H9 (cell line): ENCODE results near the gene CYB5R3. TPM values are rescaled to one million over a fixed set of nuclear protein-coding genes. Genes with fewer than 3 reads are reported as not detected.

Experiments used
- DNase-seq: peaks from one replicate; pipeline ENCODE4 v3.0.0-alpha.2; 2017
- H2AFZ ChIP-seq: one replicate; pipeline ENCODE4 v1.6.1; 2013; ENCODE audit warnings: mild to moderate bottlenecking, low read length, control low read depth, moderate library complexity
- H2AK5ac ChIP-seq: 2 replicates; pipeline ENCODE4 v1.6.1; 2013; ENCODE audit warnings: low read length, control low read depth, mixed read lengths; ENCODE audit not compliant: insufficient read length
- H2BK120ac ChIP-seq: one replicate; pipeline ENCODE4 v1.6.1; 2013; ENCODE audit warnings: low read depth, mild to moderate bottlenecking, low read length, control low read depth, inconsistent platforms; ENCODE audit not compliant: poor library complexity, severe bottlenecking
- H2BK12ac ChIP-seq: 2 replicates; pipeline ENCODE4 v1.6.1; 2013; ENCODE audit warnings: low read length, control low read depth, mixed read lengths, low read depth; ENCODE audit not compliant: insufficient read length
- H2BK15ac ChIP-seq: 2 replicates; pipeline ENCODE4 v1.6.1; 2013; ENCODE audit warnings: low read depth, low read length, control low read depth
- H2BK20ac ChIP-seq: one replicate; pipeline ENCODE4 v1.6.1; 2013; ENCODE audit warnings: low read depth, mild to moderate bottlenecking, low read length, control low read depth, inconsistent platforms; ENCODE audit not compliant: poor library complexity, severe bottlenecking
- H2BK5ac ChIP-seq: 2 replicates; pipeline ENCODE4 v1.6.1; 2013; ENCODE audit warnings: low read length, control low read depth, mixed read lengths; ENCODE audit not compliant: insufficient read length
- H3K14ac ChIP-seq: 2 replicates; pipeline ENCODE4 v1.6.1; 2013; ENCODE audit warnings: low read length, control low read depth; ENCODE audit not compliant: insufficient read depth
- H3K18ac ChIP-seq: 2 replicates; pipeline ENCODE4 v1.6.1; 2013; ENCODE audit warnings: low read depth, mild to moderate bottlenecking, mixed read lengths, low read length, control low read depth; ENCODE audit not compliant: insufficient read length
- H3K23ac ChIP-seq: 2 replicates; pipeline ENCODE4 v1.6.1; 2013; ENCODE audit warnings: low read length, control low read depth, mixed read lengths, low read depth; ENCODE audit not compliant: insufficient read length
- H3K23me2 ChIP-seq: 2 replicates; pipeline ENCODE4 v1.6.1; 2013; ENCODE audit warnings: low read depth, mild to moderate bottlenecking, mixed read lengths, low read length, control low read depth; ENCODE audit not compliant: insufficient read length, poor library complexity, severe bottlenecking
- H3K27ac ChIP-seq: 2 replicates; pipeline ENCODE4 v1.5.1; 2013; ENCODE audit warnings: low read length, control low read depth, mixed read lengths, low read depth; ENCODE audit not compliant: insufficient read length
- H3K27me3 ChIP-seq: 2 replicates; pipeline ENCODE4 v1.6.1; 2013; ENCODE audit warnings: low read length, control low read depth, inconsistent platforms; ENCODE audit not compliant: insufficient read depth
- H3K4ac ChIP-seq: 2 replicates; pipeline ENCODE4 v1.6.1; 2013; ENCODE audit warnings: low read depth, mild to moderate bottlenecking, control low read depth, inconsistent platforms, low read length, moderate library complexity
- H3K4me1 ChIP-seq: 2 replicates; pipeline ENCODE4 v1.6.1; 2013; ENCODE audit warnings: low read length, control low read depth, inconsistent platforms; ENCODE audit not compliant: insufficient read depth
- H3K4me2 ChIP-seq: 2 replicates; pipeline ENCODE4 v1.6.1; 2013; ENCODE audit warnings: low read length, control low read depth, mixed read lengths; ENCODE audit not compliant: insufficient read length, insufficient read depth
- H3K56ac ChIP-seq: 2 replicates; pipeline ENCODE4 v1.6.1; 2013; ENCODE audit warnings: low read depth, mild to moderate bottlenecking, mixed read lengths, low read length, control low read depth; ENCODE audit not compliant: insufficient read length
- H3K79me1 ChIP-seq: 2 replicates; pipeline ENCODE4 v1.6.1; 2013; ENCODE audit warnings: low read depth, mild to moderate bottlenecking, moderate library complexity, low read length, control low read depth, inconsistent platforms; ENCODE audit not compliant: insufficient read depth, poor library complexity, severe bottlenecking
- H3K79me2 ChIP-seq: 2 replicates; pipeline ENCODE4 v1.6.1; 2013; ENCODE audit warnings: low read length, control low read depth, inconsistent platforms; ENCODE audit not compliant: insufficient read depth
- H3K9ac ChIP-seq: 2 replicates; pipeline ENCODE4 v1.6.1; 2013; ENCODE audit warnings: low read length, control low read depth, mixed read lengths; ENCODE audit not compliant: insufficient read length; ENCODE audit errors: extremely low read depth
- H3K9me3 ChIP-seq: one replicate; pipeline ENCODE4 v1.6.1; 2013; ENCODE audit warnings: low read depth, low read length, inconsistent platforms; ENCODE audit not compliant: control insufficient read depth
- H3T11ph ChIP-seq: one replicate; pipeline ENCODE4 v1.6.1; 2013; ENCODE audit warnings: mild to moderate bottlenecking, low read length, control low read depth, inconsistent platforms
- H4K20me1 ChIP-seq: one replicate; pipeline ENCODE4 v1.6.1; 2013; ENCODE audit not compliant: control insufficient read depth, insufficient read length, insufficient read depth
- H4K5ac ChIP-seq: 2 replicates; pipeline ENCODE4 v1.6.1; 2013; ENCODE audit warnings: low read depth, mild to moderate bottlenecking, mixed read lengths, low read length, control low read depth; ENCODE audit not compliant: insufficient read length
- H4K8ac ChIP-seq: replicated peaks from 2 replicates; pipeline ENCODE4 v1.6.1; 2013; ENCODE audit warnings: low read length, control low read depth, mixed read lengths, low read depth; ENCODE audit not compliant: insufficient read length
- H4K91ac ChIP-seq: 2 replicates; pipeline ENCODE4 v1.6.1; 2013; ENCODE audit warnings: low read depth, mild to moderate bottlenecking, moderate library complexity, mixed read lengths, low read length, control low read depth; ENCODE audit not compliant: insufficient read length
- H3K27ac Mint-ChIP-seq, 3 experiments: 2 replicates in 2 of 3; 3 replicates in 1 of 3; pipeline ENCODE4 v1.8.0; 2020 to 2021; ENCODE audit warnings: mixed read lengths in 3 of 3, mild to moderate bottlenecking in 1 of 3, moderate library complexity in 1 of 3
- H3K27me3 Mint-ChIP-seq: 2 replicates; pipeline ENCODE4 v1.8.0; 2021; ENCODE audit warnings: low read depth, mild to moderate bottlenecking, moderate library complexity, mixed read lengths
- H3K36me3 Mint-ChIP-seq, 3 experiments: 2 replicates in 2 of 3; 3 replicates in 1 of 3; pipeline ENCODE4 v1.8.0; 2020 to 2021; ENCODE audit warnings: low read depth in 3 of 3, mixed read lengths in 3 of 3; ENCODE audit not compliant: insufficient read depth in 1 of 3
- H3K4me1 Mint-ChIP-seq, 2 experiments: 2 replicates each; pipeline ENCODE4 v1.8.0; 2020; ENCODE audit warnings: mixed read lengths in 2 of 2
- H3K4me3 Mint-ChIP-seq, 2 experiments: 2 replicates in 1 of 2; 3 replicates in 1 of 2; pipeline ENCODE4 v1.8.0; 2020 to 2021; ENCODE audit warnings: mild to moderate bottlenecking in 2 of 2, mixed read lengths in 2 of 2, moderate library complexity in 1 of 2
- H3K9me3 Mint-ChIP-seq, 2 experiments: 2 replicates in 1 of 2; 3 replicates in 1 of 2; pipeline ENCODE4 v1.8.0; 2020; ENCODE audit warnings: mild to moderate bottlenecking in 2 of 2, mixed read lengths in 2 of 2, moderate library complexity in 1 of 2
- WGBS: extraction: QIAGEN DNeasy Blood & Tissue Kit; methylation state at CpG from one replicate; pipeline ENCODE4 v1.1.7; 2013; ENCODE audit warnings: missing lambda C conversion rate, low lambda C conversion rate, mixed read lengths; ENCODE audit not compliant: insufficient read length; ENCODE audit errors: extremely low coverage; 5-methylcytosine and 5-hydroxymethylcytosine counted together
- total RNA-seq: library from RNA; stranded (reverse); gene quantifications from 2 replicates; pipeline ENCODE4 v1.2.1, GENCODE V29; 2021
- TF ChIP-seq, protein P1 (sequence below): fragments of 200-600 bp; sonication (generic); conservative IDR thresholded peaks from 3 replicates; pipeline ENCODE4 v1.8.0; 2021; ENCODE audit warnings: antibody characterized with exemption, mild to moderate bottlenecking

The CYB5R3 gene
- total RNA-seq, 1 experiment from 2014 or later: 97.4 TPM

DNA sequence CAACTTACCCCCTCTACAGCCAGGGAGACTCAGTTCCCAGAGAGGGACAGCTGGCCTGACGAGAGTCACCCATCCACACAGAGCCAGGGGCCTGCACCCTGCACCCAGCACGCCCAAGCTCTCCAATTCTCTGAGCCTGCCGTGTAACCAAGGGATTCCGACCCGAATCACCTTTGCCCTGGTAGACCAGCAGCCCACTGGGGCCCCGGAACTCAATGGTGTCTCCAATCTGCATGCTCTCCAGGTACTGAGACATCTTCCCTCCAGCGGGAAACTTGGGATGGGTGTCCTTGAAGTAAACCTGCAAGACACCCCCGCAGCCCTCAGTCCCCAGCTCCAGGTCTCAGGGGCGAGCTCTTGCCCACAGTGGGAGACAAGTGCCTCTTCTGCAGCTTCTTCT, 21.2 kb downstream of the CYB5R3 start:
- Histone ChIP-seq H4K20me1 (no peaks in the 10 kb centered on the region), H3K27ac (no peak overlapping the region), H2AFZ (no peak overlapping the region), H3K79me1 (no peaks in the 10 kb centered on the region), H4K91ac (no peak overlapping the region), H4K5ac (no peak overlapping the region), H3K9ac (no peak overlapping the region), H2BK20ac (no peak overlapping the region), H2AK5ac (no peak overlapping the region), H3K23me2 (no peaks in the 10 kb centered on the region), H3K14ac (no peak overlapping the region), H3K56ac (no peak overlapping the region), H2BK5ac (no peak overlapping the region), H3T11ph (no peak overlapping the region), H3K4ac (no peak overlapping the region), H3K9me3 (no peaks in the 10 kb centered on the region), H2BK12ac (no peak overlapping the region), H2BK120ac (no peak overlapping the region), H3K18ac (no peak overlapping the region), H4K8ac (no peak overlapping the region), H3K4me1 (no peaks in the 10 kb centered on the region), H3K27me3 (no peaks in the 10 kb centered on the region), H3K79me2 (no peaks in the 10 kb centered on the region), H2BK15ac (no peak overlapping the region), H3K4me2 (no peak overlapping the region), H3K23ac (no peak overlapping the region)
- Mint-ChIP-seq H3K36me3 (peaks cover 5 to 51% (median 51%) of the 10 kb centered on the region in 3 experiments; a peak in 6 of 7 replicates), H3K4me1 (no peaks in the 10 kb centered on the region), H3K4me3 (no peak overlapping the region), H3K9me3 (no peaks in the 10 kb centered on the region), H3K27me3 (no peaks in the 10 kb centered on the region), H3K27ac (peak overlapping the region in 1 of 3 experiments; percentile 66; a peak in 1 of 7 replicates)
- TF ChIP-seq, protein P1, sequence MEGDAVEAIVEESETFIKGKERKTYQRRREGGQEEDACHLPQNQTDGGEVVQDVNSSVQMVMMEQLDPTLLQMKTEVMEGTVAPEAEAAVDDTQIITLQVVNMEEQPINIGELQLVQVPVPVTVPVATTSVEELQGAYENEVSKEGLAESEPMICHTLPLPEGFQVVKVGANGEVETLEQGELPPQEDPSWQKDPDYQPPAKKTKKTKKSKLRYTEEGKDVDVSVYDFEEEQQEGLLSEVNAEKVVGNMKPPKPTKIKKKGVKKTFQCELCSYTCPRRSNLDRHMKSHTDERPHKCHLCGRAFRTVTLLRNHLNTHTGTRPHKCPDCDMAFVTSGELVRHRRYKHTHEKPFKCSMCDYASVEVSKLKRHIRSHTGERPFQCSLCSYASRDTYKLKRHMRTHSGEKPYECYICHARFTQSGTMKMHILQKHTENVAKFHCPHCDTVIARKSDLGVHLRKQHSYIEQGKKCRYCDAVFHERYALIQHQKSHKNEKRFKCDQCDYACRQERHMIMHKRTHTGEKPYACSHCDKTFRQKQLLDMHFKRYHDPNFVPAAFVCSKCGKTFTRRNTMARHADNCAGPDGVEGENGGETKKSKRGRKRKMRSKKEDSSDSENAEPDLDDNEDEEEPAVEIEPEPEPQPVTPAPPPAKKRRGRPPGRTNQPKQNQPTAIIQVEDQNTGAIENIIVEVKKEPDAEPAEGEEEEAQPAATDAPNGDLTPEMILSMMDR: no peak
- no peak for DNase-seq
- no CpG with 5 or more reads among the region's 9 CpGs for WGBS
